ENCODE data around the gene ST3GAL3. TPM values are rescaled to one million over a fixed set of nuclear protein-coding genes. Genes with fewer than 3 reads are reported as not detected.
A peak's percentile ranks its signal among the peaks of the same experiment; 100 is the strongest.

ST3GAL3 gene
- total and polyA plus RNA-seq, 3 experiments from 2014 or later: 9.7 to 10.1 (median 9.7) TPM

GRCh38 chr1:43980255-43981134 lies 273.2 kb downstream of the ST3GAL3 start:
- DNase-seq: no peak
- peaks cover 38 to 47% (median 44%) of the 10 kb centered on the region in 3 donors for H3K4me1 Mint-ChIP-seq
- Histone ChIP-seq H3K4me3 (ENCODE audit: low read length) (peak overlapping the region; percentile 49), H3K27ac (ENCODE audit: low read depth, low read length) (peak overlapping the region; percentile 43), H3K9me3 (ENCODE audit: low read length) (no peaks in the 10 kb centered on the region), H3K4me1 (ENCODE audit: insufficient read depth, low read length) (peaks cover 37% of the 10 kb centered on the region), H3K27me3 (ENCODE audit: insufficient read depth, low read length, poor library complexity, severe bottlenecking) (no peaks in the 10 kb centered on the region), H3K36me3 (ENCODE audit: insufficient read depth, low read length) (peaks cover 18% of the 10 kb centered on the region)
- POLR2A ChIA-PET: no interaction called here
- H3K36me3 Mint-ChIP-seq: peaks cover 3 to 31% (median 9%) of the 10 kb centered on the region in 3 donors
- peak overlapping the region in 6 of 8 donors; percentile 32 to 84 (median 68) for H3K27ac Mint-ChIP-seq
- CTCF ChIA-PET: no interaction called here
- peak overlapping the region; percentile 88 to 92 (median 90) for H3K4me3 Mint-ChIP-seq
- H3K27me3 Mint-ChIP-seq: peaks cover 0 to 10% of the 10 kb centered on the region in 2 donors
- H3K9me3 Mint-ChIP-seq: no peaks in the 10 kb centered on the region

Other genes with a start within 250 kb of the ST3GAL3 start
- under 1 TPM; 0.39 to 0.47 TPM for gene PTPRF, start 176.7 kb upstream of the ST3GAL3 start, total RNA-seq
- not detected for gene PTPRF, start 176.7 kb upstream of the ST3GAL3 start, polyA plus RNA-seq
- 10 to 100 TPM; 28.4 to 33.9 TPM for gene KDM4A, start 57.4 kb upstream of the ST3GAL3 start, total RNA-seq
- gene KDM4A, start 57.4 kb upstream of the ST3GAL3 start, polyA plus RNA-seq: 10.9 TPM
- gene ARTN, start 226.3 kb downstream of the ST3GAL3 start, total RNA-seq: under 1 TPM; 0.22 to 0.49 TPM
- gene ARTN, start 226.3 kb downstream of the ST3GAL3 start, polyA plus RNA-seq: not detected
- 10 to 100 TPM; 28.9 to 32.1 TPM for gene IPO13, start 239.4 kb downstream of the ST3GAL3 start, total RNA-seq
- 16.0 TPM for gene IPO13, start 239.4 kb downstream of the ST3GAL3 start, polyA plus RNA-seq